T47D (cell line): ENCODE results near the gene APOL1.
A peak's percentile ranks its signal among the peaks of the same experiment; 100 is the strongest.
"Not testable (repeated sequence)": the region's sequence is repeated elsewhere in the genome, so short reads cannot be mapped to it uniquely, and the experiment has no call there.

Source experiments
- DNase-seq, 2 experiments: peaks; one replicate each; pipeline versions ENCODE4 v3.0.0 to v3.0.0-alpha.2; 2011 to 2012; ENCODE audit warnings: low read depth in 1 of 2, low spot score in 1 of 2
- JUND ChIP-seq: IDR thresholded peaks from 2 replicates; pipeline ENCODE4 v1.6.1; 2012; ENCODE audit warnings: low read depth
- in situ Hi-C: cut with HindIII; loops from 2 replicates; pipeline ENCODE4 v1.10.0; 2016; ENCODE audit warnings: low sequenced_read_pairs, low pct_unique_long_range_greater_than_20kb

The APOL1 gene

GRCh38 chr22:36239401-36240171 is 13.3 kb upstream of the APOL1 start, which contains the start of gene APOL2:
TSS of gene APOL2 (minus strand) at chr22:36239527. CDS start at chr22:36233162, 6,365 bp downstream.
- DNase-seq: peak; percentile 63 to 92
- in situ Hi-C loops: no loop called here
- no peak for TF ChIP-seq JUND

DNA sequence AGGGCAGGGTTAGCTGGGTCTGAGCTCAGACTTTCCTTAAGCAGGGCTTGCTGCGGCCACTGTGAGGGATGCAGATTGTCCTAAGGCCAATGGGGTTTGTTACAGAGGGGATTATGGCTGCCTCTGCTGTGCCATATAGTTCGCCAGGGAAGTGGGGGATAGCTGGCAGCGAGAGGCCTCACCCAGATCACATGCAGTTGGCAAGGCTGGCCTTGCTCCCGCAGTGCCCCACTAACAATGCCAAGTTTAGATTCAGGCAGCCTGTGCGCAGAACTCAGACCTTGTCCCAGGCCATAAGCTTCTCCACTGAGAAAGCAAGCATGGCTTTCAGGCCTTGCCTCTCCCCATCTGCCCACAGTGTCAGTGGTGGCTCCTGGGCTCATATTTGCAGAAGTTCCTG is 8.9 kb upstream of the APOL1 start:
- in situ Hi-C loops: no loop called here
- no peak for TF ChIP-seq JUND
- DNase-seq: no peak

DNA sequence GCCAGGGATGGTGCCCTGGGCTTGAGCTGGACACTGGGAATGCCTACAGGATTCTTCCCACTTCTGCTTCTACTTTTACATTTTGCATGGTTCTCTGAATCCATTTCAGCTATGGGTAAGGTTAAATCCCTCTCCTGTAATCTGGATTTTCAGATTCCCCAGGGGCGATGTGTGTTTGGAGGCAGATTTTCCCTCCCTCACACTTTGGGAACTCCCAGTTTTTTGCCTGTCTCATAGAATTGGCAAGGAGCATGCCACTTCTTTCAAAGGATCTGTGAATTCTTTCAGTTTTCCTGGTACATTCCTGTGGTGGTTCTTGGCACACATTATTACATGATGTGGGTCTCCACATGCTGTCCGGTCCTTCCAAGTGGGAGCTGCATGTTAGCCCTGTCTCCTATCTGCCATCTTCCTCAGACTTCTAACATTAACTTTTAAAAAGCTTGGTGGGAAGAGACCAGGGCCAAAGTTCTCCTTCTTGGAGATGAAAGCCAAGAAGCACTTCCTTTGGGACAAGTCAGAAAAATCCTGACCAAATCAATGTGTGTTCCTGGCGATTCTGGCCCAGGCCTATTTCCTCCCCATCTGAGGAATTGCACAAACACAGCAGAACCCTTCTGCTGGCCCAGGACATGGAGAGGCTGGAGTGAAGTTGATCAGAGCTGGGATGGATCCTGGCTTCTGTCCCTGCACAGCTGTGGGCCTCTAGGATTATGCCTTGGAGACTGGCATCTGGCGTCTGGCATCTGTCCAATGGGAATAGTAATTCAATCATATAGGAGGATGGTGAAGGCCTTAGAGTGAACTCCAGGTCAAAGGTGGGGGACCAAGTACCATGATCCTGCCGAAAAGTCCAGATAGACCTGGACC is 8.2 kb upstream of the APOL1 start:
- in situ Hi-C loops: no loop called here
- TF ChIP-seq JUND: no peak
- no peak for DNase-seq

GRCh38 chr22:36245805-36246356 is 7.1 kb upstream of the APOL1 start:
- no peak for TF ChIP-seq JUND
- DNase-seq: no peak
- in situ Hi-C loops: no loop called here

DNA sequence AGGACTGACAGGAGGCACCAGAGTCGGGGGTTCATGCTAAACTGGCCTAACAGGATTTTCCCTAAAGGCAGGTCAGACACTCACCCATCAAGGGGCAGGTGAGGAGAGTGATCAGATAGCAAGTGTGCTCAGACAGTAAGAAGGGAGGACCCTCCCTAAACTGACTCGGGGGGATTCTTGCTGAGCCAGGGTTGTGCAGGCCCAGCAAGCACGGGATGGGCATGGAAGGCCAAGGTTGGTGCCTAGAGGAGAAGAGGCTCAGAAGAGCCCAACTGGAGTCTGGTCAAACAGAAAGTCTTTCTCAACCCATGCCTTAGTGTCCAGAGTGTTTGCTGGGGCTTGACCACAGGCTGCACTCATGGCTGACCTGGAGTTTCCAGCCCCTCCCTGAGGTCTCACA is 6.2 kb upstream of the APOL1 start:
- no peak for TF ChIP-seq JUND
- DNase-seq: no peak
- in situ Hi-C loops: no loop called here

DNA sequence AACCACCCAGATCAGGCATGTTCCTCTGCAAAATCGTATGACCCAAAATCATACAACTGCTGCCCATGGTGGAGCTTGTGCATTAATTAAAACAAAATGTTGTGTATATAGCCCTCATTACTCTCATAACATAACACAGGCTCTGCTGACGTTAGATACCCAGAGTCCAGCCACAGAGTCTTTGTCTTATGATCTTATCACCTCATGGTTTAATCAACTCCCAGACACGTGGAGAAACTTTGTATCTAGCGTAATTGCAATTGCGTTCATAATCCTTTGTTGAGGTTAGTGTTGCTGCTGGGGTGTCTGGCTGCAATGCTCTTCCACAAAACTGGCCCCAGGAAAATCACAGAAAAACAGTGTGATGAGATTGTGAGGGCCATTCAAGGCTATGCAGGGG is 5.0 kb upstream of the APOL1 start:
- in situ Hi-C loops: no loop called here
- no peak for DNase-seq
- no peak for TF ChIP-seq JUND

GRCh38 chr22:36249160-36249559 is 3.8 kb upstream of the APOL1 start:
- TF ChIP-seq JUND: no peak
- no peak for DNase-seq
- in situ Hi-C loops: no loop called here

DNA sequence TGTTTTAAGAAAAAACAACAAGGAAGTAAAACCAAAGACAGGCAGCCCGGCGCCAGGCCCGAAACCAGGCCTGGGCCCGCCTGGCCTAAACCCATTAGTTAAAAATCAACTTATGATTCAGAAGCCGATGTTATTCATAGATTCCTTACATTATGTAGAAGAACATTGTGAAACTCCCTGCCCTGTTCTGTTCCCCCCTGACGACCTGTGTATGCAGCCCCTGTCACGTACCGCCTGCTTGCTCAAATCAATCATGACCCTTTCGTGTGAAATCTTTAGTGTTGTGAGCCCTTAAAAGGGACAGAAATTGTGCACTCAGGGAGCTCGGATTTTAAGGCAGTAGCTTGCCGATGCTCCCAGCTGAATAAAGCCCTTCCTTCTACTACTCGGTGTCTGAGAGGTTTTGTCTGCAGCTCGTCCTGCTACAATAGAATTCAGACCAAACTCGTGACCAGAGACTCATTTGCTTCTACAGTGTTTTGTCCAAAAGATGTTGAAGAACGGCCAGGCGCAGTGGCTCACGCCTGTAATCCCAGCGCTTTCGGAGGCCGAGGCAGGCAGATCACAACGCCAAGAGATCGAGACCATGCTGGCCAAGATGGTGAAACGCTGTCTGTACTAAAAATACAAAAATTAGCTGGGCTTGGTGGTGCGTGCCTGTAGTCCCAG is 2.5 kb upstream of the APOL1 start:
- in situ Hi-C loops, DNase-seq: not testable (repeated sequence)

GRCh38 chr22:36251979-36252608 is 839 bp upstream of the APOL1 start:
- in situ Hi-C loops, DNase-seq: not testable (repeated sequence)

DNA sequence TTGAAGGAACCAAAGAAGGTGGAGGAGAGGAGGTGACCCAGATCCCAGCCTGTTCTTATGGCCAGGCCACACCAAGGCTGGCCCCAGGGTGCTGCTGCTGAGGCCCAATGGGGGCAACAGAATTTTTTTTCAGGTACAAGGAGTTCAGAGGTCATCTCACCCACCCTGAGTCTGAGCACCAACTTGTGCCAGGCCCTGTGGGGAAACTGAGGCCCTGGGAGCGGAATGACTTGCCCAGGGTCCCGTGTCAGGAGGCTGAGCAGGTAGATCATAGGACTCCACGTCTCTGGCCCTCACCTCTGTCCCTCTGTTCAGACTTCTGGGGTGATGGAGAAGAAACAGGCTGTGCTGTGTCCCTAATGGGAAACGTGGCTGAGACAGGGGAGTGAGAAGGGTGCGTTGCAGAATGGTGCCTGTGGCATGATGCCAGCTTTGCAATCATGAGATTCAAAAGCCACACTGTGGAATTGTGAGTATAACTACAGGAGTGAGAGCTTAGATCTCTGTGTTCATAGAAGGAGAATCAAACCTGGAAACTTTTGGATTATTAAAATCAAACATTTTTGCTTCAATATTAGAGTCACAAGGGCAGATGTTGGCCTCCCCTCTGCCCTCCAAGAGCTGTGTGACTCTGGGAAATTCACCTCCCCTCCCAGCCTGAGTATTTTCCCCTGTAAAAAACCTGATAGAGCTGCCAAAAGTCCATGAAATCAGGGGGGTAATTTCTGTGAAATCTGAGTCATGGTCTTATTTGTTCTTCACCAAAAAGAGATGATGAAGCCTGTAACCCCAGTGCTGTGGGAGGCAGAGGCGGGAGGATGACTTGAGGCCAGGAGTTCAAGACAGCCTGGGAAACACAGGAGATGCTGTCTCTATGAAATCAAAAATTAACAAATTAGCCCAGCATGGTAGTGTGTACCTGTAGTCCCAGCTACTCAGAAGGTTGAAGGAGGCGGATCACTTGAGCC is 874 bp downstream of the APOL1 start:
- in situ Hi-C loops: no loop called here
- no peak for DNase-seq
- no peak for TF ChIP-seq JUND

DNA sequence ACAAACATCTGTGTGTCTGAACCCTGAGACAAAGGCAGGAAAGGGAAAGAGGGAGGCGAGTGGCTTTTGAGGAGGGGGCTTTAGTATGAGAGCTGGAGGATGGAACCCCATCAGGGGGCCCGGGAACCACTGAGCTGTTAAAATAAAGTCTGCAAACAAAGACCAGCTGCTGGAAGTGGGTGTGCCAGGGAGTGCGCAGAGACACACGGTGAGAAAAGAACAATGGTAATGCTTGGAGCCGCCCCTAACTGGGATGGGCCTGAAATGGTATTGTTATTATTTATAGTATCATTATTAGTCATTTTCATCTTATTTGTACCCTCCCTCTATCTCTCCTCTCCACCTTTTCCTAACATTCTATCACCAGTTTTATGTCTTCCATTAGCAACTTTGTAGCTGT is 2.6 kb downstream of the APOL1 start:
- DNase-seq, in situ Hi-C loops: not testable (repeated sequence)
